GM19467 (cell line): ENCODE measurements around the gene PIK3R5.
A peak's percentile ranks its signal among the peaks of the same experiment; 100 is the strongest.
"Not testable (repeated sequence)": the region's sequence is repeated elsewhere in the genome, so short reads cannot be mapped to it uniquely, and the experiment has no call there.

ENCODE experiments used
- ATAC-seq: cut with Tn5 transposase; IDR thresholded peaks from one replicate; pipeline ENCODE4 v1.9.1; 2021; ENCODE audit warnings: mild to moderate bottlenecking, moderate library complexity; ENCODE audit not compliant: unreplicated experiment

The PIK3R5 gene

GRCh38 chr17:8985054-8985701 lies 19.7 kb upstream of the PIK3R5 start:
- no peak for ATAC-seq

- ATAC-seq, result not testable (repeated sequence)
These were observed 18.7 kb upstream of the PIK3R5 start for GRCh38 chr17:8984225-8984624.

GRCh38 chr17:8981443-8981842 lies 15.9 kb upstream of the PIK3R5 start:
- no peak for ATAC-seq

- no peak for ATAC-seq
These were observed 14.2 kb upstream of the PIK3R5 start for GRCh38 chr17:8979715-8980114.

- no peak for ATAC-seq
These were observed 11.1 kb upstream of the PIK3R5 start for GRCh38 chr17:8976638-8977037.

- ATAC-seq, result no peak
These were observed 9.7 kb upstream of the PIK3R5 start for GRCh38 chr17:8975091-8975725.

- ATAC-seq, result no peak
These were observed 4.4 kb upstream of the PIK3R5 start for GRCh38 chr17:8969901-8970300.

GRCh38 chr17:8968503-8968902 lies 3.0 kb upstream of the PIK3R5 start:
- no peak for ATAC-seq

- ATAC-seq, result no peak
These were observed 2.4 kb upstream of the PIK3R5 start for GRCh38 chr17:8967861-8968260.

GRCh38 chr17:8966926-8967325 lies 1.4 kb upstream of the PIK3R5 start:
- no peak for ATAC-seq

GRCh38 chr17:8964801-8965393 lies 610 bp downstream of the PIK3R5 start:
- peak; percentile 16 for ATAC-seq

- ATAC-seq, result no peak
These were observed 1.8 kb downstream of the PIK3R5 start for GRCh38 chr17:8963647-8964258.

- no peak for ATAC-seq
These were observed 2.5 kb downstream of the PIK3R5 start for GRCh38 chr17:8963014-8963413.

GRCh38 chr17:8961829-8962228 lies 3.7 kb downstream of the PIK3R5 start:
- ATAC-seq, result no peak

GRCh38 chr17:8960325-8961140 lies 5.0 kb downstream of the PIK3R5 start:
- ATAC-seq, result no peak

- no peak for ATAC-seq
These were observed 6.1 kb downstream of the PIK3R5 start for GRCh38 chr17:8959312-8959918.

GRCh38 chr17:8957721-8958120 lies 7.8 kb downstream of the PIK3R5 start:
- ATAC-seq, result no peak

- peak; percentile 37 for ATAC-seq
These were observed 9.0 kb downstream of the PIK3R5 start for GRCh38 chr17:8956465-8956902.

- ATAC-seq, result no peak
These were observed 10.2 kb downstream of the PIK3R5 start for GRCh38 chr17:8955021-8955959.

GRCh38 chr17:8954339-8954738 lies 11.2 kb downstream of the PIK3R5 start:
- peak; percentile 52 for ATAC-seq
